Dermis microvascular lymphatic vessel endothelial cell (primary cell): Measurements from ENCODE around the gene CTLA4. TPM values are rescaled to one million over a fixed set of nuclear protein-coding genes. Genes with fewer than 3 reads are reported as not detected.

Experiments
- DNase-seq, 2 donors: peaks; one replicate each; pipeline versions ENCODE4 v3.0.0 to v3.0.0-alpha.2; 2010; ENCODE audit warnings: low read depth in 2 of 2
- total RNA-seq: library from RNA; depleted of rRNA; stranded (reverse); fragments of >200 nt; gene quantifications from 2 replicates; pipeline ENCODE4 v1.2.1, GENCODE V29; 2014

CTLA4 gene
- total RNA-seq, 1 donor from 2014 or later, result 0.26 TPM

DNA sequence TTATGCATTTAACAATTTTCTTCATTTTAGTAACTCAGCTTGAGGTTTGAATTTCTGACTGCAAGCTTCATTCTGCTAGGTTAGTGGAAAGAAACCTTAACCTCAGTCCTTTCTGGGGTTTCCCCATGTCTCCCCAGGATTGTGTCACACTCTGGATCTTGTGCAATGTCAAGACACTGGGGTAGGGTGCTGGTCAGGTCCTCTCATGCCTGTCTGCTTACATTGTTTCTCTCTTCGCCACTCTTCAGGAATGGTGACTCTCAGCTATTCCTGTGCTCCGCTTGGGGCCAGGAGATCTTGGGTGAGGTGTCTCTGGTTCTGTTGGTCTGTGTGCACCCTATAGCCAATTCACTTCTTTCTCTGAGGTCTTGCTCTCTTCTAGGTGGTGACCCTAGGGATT lies 23.9 kb downstream of the CTLA4 start:
- no peak for DNase-seq

DNA sequence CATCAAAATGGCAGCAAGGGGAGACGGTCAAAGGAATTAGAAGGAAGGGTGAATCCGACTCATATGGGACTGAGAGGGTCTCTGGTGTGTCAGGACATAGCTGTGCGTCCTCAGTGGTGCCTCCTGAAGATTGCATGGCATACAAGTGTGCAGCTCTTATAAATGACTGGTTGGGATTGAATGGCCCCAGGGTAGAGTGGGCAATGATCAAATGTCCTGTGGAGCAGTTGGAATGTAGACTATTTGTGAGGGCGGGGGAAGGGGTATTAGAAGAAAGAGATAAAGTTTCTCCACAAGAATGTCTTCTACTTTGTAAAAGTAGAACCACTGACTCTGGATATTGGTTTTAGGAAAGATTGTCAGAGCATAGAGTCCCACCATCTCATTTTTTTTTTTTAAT lies 24.6 kb downstream of the CTLA4 start:
- DNase-seq, result no peak

DNA sequence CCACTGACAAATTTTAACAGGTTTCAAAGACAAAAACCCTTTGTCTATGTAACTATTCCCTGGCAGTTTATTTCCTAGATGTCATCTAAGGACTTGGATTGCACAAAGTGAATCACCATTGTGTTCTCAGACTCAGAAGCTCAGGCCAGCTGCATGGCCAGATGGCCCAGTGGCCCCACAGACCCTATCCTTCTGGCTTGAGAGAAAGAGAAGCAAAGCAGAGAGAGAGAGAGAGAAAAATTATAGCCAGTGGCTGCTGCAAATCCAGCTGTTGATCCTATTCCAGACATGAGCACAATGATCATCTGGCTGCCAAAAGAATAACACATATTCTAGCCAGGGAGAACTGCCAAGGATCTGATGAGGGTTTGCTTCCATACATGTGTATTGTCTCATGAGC lies 25.8 kb downstream of the CTLA4 start:
- peak in 1 of 2 donors; percentile 7 for DNase-seq

DNA sequence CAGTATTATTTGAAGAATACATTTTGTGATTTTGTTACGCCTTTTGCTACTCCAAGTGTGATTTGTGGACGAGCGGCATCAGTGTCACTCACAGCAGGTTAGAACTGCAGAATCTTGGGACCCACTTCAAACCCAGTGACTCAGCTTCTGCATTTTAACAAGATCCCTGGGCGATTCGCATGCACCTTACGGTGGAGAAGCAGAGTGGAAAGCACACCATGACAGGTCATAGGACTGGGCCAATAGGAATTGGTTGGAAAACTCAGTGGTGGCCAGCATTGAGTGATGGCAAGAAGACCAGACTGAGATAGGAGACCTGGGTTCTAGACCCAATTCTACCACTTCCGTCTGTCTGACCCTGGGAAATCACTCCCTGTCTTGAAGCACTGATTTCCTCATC lies 26.3 kb downstream of the CTLA4 start:
- no peak for DNase-seq

DNA sequence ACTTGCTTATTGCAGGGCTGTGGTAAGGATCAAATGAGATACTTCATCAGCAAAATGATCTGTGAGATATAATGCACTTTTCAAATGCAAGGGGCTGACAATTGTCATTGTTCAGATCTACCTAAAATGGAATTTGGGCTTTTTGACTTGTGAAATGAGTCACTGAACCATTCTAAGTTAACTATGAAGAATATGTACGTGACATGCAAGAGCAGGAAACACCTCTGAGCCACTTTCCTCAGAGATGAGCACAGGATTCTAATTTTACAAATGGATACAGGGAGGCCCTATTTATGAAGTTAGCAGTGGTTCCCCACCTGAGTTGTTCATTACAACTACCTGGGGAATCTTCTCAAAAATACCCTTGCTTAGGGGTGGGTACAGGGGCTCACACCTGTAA lies 26.7 kb downstream of the CTLA4 start:
- no peak for DNase-seq

DNA sequence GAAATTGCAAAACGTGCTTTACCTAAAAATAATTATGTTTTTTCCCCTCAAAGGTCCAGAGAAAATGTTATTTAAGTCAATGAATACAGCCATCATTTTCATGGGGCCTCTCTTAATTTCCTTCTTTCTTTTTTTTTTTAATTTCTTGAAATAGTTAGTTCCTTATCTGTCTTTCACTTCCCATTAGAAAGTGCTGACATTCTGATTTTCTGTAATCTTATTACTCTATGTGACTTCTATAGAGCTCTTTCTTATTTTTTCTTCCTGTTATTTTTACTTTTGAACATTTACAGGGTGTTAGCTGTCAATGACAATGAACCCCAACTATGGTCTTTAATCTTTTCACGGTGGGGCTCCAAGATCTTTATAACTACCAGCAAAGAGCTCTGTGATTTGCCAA lies 30.0 kb downstream of the CTLA4 start:
- DNase-seq, result no peak

DNA sequence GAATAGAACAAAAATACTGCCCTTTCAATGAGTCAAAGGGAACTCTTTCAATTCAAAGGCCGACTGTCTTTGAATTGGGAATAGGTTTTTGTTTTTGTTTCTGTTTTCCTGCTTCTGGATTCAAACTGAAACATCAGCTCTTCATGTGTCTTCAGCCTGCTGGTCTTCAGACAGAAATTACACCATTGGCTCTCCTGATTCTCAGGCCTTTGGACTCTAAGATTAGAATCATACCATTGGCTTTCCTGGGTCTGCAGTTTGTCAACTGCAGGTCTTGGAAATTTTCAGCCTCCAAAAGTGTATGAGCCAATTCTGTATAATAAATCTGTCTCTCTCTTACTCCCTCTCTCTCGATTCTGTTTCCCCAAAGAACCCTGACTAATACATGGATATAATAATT lies 31.1 kb downstream of the CTLA4 start:
- DNase-seq, result no peak

DNA sequence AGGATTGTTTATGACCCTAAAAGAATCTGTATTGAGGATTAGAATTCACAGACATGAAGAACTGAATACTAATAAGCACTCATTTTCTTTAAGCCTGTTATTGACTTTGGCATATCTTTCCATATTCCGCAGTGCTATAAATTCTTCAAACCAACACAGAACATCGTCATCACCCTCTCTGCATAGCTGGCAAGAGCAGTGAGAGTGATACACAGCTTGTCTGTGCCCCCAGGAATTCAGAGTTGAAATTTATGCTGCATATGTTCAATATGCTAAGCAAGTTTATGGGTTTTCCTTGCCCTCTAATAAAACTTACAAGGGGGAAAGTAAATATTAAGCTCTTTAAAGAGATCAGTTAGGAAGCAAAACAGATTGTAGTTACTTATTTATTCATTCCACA lies 32.7 kb downstream of the CTLA4 start:
- no peak for DNase-seq

DNA sequence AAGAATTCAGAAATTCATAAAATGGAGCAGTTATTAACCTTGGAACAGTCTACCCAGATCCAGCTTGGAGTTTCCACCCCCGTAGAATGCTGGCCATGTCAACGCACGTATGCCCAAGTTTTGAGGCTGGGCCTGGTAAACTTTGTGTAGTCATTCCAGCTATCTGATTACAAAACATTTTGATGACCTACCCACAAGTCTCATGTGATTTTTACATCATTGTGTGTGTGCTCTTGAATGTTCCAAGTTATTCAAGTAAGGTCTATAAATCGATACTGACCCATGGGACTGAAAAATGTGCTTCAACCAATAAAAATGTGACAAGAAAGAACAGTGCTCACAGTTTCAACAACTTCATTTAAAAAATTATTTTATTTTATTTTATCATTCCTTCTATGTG lies 36.5 kb downstream of the CTLA4 start:
- no peak for DNase-seq

DNA sequence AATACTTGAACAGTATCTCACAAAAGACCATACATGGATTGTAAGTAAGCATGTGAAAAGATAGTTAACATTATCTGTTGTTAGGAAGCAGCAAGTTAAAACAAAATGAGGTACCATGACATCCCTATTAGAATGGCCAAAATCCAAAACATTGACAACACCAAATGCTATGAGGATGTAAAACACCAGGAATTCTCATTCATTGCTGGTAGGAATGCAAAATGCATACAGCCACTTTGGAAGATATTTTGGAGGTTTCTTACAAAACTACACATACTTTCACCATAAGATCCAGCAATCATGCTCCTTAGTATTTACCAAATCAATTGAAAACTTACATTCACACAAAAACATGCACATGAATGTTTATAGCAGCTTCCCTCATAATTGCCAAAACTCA lies 38.1 kb downstream of the CTLA4 start:
- no peak for DNase-seq

DNA sequence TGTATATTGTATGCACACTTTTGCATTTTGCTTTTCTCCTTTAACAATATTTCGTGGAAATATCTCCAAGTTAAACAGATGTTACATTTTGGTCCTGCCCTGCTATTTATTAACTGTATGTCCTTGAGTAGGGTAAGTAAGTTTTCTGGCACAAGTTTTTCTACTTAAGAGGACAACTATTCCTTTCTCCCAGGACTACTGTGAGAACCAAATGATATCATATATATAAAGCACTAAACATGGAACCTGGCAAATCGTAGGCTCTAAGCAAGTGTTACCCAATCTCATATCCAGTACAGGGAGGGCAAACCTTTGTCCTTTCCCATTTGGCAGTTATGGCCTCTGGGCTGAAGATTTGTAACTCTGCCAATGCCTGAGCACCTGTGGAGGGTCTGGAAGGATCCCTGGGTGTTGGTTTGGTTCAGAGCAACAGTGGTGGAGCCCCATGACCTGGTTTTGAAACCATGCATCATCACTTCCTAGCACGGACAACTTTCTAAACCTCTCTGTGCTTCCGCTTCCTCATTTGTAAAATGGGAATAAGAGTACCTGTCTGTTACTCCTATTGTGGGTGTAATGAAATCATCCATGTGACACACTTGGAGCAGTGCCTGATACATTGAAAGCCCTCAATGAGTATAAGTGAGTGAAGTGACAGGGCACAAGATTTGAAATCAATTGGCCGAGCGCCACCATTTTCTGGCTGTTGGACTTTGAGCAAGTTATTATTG lies 40.7 kb downstream of the CTLA4 start:
- DNase-seq, result no peak

DNA sequence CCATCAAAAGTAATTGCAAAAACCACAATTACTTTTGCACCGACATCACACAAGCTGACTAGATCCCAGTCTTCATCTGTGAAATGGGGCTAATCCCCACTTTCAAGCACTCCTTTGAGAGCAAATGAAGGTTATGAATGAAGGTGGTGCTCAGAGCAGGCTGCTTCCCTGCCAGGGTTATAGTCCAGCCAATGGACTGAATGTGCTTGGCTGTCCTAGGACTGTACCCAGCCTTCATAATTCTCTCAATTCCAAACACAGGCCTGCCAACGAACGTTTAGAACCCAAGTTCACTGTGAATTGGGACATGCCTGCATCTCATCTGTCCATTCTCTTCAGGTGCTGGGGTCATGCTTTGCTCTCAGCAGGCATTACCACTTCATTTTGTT lies 41.2 kb downstream of the CTLA4 start:
- no peak for DNase-seq

DNA sequence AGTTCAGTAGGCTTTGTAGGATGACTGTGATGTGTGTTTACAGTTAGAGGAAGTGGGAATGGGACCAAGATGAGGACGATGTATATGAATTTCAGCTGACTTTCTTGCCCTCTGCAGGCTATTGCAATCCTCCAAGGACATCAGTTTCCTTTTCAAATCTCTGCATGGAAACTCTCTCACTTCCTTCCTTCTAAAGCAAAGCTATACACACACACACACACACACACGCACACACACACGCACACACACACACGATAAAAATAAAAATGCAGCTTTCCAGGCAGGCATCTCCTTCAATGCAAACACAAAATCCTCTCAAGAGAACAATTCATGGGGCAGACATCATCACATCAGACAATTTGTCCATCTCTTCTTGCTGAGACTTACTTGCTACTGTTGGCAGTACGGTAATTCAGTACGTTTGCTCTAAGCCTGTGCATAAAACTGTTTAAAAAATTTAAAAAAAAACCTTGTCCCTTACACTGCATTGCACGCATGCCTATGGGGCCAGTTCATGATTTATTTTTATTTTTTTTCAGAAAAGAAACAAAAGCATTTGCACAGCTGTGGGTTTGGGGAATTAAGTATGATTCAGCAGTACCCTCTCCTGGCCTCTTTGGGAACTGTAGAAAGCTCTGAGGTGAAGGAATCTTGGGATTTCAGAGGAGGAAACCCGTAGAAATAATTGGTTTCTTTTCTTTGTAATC lies 41.8 kb downstream of the CTLA4 start:
- DNase-seq, result peak; percentile 32 to 67

DNA sequence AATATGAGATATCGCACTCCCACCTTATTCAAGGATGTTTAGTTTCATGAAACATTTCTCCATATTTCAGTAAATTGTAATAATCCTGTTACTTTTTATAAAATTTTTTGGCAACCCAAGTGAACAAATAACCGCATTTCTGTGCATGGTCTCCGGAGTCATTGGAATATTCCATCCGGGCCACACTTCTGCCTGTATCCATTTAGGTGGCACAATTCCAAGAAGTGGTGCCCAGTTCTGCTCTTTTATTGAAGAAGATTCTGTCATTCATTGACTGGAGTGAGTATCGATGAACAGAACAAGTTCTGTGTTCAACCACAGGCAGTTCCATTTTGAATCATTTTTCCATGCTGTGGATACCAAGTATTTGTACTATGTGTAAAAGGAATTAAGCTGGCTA lies 42.4 kb downstream of the CTLA4 start:
- no peak for DNase-seq

DNA sequence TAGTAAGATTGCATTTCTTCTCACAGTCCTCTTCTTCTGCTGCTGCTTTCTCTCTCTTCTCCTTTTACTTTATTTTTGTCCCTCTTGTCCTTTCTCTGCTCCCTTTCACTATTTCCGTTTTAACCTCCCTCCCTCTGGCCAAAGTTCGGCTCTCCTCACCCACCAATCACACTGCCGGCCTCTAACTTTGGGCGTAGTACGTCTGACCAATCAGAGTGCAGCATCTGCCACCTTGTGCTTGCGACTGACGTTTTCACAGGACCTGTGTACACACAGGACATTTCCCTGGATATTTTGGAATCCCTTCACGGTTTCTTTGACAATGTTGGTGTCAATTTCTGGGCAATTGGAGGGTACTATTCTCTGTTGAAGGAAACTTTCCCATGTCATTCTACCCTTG lies 46.4 kb downstream of the CTLA4 start:
- no peak for DNase-seq

DNA sequence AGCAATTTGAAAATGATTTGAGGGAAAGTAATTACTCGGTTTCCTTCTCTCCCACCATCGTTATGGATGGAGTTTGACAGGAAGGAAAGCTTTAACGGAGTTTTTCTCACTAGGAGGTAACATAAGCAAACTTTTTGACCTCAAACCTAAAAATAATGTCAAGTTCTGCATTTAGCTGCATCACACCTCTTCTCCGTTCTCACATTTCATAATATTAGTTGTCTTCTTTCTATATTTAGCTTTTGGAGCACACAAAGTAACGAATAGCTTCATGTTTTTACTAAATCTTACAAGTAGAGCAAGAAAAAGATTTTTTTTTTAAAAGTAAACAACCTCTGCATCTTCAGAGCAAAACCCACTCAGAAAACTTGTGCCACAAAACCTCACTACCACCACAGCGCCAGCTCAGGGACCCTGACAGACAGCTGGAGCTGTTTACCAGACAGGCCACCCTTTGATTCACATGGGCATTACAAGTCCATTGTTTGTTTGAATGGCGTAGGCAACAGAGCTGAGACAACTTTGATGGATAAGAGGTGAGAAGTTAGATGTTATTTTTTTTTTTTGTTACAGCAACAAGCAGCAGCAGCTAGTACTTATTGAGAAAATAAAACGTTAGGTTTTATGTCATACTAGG lies 47.1 kb downstream of the CTLA4 start:
- DNase-seq, result no peak

DNA sequence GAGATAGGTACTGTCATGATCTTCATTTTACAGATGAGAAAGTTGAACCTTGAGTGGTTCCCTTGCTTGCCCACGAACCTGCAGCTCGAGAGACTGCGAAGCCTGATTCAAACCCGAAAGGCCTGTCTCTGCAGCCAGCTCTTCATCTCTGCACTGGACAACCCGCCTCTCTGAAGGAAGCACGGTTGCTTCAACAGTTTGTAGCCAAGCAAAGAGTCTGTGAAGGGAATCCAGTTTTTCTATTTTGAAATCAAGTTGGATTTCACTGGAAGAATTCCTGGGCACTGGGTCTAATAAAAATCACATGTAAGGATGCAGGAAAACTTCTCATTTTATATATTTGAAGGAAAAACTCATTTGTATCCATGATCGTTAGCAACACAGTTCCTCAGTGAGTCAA lies 47.7 kb downstream of the CTLA4 start:
- DNase-seq, result no peak

DNA sequence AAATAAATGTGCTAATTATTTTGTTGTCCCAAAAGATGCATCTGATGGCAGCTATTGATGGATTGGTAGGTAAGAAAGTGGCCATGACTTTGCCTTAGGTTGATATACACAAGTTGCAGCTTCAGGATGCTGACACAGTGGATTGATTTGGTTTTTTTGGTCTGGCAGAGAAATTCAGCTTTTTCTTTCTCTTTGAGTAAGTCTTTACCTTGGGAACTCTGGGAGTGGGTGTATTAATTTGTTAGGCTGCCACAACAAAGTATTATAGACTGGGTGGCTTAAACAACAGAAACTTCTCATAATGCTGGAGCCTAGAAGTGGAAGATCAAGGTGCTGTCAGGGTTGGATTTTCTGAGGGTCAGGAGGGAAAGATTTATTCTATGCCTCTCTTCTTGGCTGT lies 49.2 kb downstream of the CTLA4 start:
- no peak for DNase-seq

DNA sequence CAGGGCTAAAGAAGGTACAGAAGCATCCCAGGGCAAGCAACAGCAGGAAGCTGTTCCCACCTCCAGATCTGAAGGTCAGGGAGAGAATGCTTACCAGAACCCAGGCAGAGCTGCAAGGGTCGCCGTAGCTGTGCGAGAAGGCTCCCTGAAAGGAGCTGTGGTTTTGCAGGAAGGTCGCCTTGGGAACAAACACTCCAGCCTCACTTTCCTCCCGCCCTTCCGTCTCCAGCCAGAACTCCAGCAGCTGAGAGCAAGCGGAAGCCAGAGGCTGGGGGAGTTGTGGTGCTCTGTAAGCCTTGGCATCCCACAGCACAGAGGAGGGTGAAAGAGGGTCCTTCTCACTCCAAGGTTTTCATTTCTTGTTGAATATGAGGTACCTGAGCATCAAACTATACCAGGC lies 50.7 kb downstream of the CTLA4 start:
- DNase-seq, result no peak

DNA sequence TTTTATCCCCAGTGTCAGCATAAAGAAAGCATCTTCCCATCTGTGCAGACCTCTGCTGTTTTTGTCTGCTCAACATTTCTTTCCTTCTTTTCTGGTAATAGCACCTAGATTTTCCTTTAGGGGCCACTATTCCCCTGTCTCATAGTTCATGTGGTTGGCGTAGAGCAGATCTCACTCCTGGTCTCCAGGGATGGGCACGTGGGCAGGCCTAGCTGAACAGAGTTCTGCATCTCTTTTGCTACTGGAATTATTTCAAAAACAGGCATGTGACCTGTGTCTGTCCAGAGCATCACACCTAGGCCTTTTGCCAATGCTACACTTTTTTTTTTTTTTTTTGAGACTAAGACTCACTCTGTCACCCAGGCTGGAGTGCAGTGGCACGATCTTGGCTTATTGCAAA lies 51.3 kb downstream of the CTLA4 start:
- no peak for DNase-seq
